Stimulated activated CD8-positive, alpha-beta memory T cell treated with anti-CD3 and anti-CD28 coated beads, Interleukin-2, amount 100 ng/mL, for 1 hour (primary cell): ENCODE measurements around the gene KIF6.
"Not testable (repeated sequence)": the region's sequence is repeated elsewhere in the genome, so short reads cannot be mapped to it uniquely, and the experiment has no call there.

Experiments used
- DNase-seq, 2 donors: peaks; one replicate each; pipeline ENCODE4 v3.0.0-alpha.2; 2020; ENCODE audit warnings: low read depth in 2 of 2

Gene KIF6

DNA sequence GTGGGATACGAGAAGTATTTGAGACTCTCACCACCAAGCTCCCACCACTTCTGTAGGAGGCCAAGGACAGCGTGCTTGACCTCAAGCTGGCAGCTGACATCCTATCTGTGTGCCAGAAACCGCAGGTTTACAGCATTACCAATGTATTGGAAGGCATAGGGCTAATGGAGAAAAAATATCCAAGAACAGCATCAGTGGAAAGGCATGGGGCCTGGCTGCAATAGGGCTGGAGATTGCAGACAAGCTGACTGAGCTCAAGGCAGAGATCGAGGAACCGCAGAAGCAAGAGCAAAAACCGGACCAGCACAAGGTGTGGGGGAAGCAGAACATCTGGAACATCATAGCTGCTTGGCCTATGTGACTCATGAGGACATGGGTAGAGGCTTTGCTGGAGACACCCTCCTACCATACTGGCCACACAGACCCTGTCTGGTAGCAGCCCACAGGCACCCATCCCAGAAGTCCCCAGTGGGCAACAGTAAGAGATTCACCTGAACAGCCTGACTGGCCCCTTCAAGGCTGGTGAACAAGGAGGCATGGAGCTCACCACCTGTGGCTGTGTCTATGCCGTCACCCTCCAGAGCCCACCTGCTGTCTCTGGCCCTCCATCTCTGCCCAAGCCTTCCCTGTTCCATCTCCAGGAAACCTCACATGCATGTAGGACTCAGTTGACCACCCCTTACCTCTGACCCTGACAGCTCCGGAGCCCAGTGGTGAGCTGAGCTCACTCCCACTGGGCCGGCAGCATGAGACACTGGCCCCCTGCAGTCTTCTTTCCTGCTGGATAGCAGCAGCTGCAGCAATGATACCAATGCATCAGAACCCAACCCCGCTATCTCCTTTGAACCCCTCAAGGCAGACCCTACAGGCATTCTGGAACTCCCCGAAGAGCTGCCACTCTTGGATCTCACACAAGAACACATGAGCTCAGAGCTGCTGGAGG is 171.1 kb downstream of the KIF6 start:
- no peak for DNase-seq

DNA sequence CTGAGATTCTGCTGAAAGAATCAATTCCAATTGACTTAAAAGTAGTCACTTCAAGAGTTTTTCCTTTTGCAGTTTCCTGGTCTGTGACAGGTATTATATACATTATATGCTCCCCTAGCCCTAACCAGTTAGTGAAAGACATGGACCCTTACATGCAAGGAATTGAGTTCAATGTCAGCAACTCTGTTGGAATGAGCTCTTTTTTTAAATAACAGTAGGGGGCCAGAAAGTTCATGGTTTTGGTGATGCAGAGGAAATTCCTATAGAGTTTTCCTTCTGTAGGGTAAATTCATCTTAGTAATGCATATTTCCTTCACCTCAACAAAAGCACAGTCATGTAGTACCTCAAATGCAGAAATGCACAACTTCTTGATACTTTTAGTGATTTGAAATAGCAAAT is 172.2 kb downstream of the KIF6 start:
- no peak for DNase-seq

DNA sequence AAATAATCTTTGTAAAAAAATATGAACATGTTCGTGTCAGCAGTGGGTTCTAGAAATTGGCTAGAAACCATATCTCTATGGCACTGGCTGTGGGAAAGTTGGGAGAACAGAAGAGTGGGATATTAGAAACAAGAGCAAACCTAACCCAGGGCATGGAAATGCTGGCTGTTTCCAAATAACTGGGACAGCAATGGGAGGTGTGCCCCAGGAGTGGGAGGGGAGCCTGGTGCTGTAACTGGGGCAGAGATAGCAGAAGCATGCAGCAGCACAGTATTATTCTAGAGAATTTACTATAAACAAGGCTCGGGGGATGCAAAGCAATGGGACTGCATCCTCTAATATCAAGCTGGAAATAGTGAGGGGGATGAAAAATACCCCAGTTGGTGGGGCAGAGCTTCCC is 175.0 kb downstream of the KIF6 start:
- DNase-seq: no peak

DNA sequence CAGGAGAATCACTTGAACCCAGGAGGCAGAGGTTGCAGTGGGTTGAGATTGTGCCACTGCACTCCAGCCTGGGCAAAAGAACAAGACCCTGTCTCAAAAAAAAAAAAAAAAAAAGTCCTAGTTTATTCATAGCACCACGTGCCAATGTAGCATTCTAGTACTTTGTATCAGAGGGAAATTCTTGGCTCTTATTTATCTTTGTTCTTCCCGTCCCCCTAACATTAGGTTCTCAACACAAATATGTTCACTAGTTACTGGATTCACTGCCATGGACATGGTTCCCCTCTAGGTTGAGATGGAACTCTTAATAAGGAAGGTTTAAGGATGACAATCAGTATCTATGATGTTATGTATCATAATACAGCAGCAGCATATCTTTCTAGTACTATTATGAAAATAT is 178.5 kb downstream of the KIF6 start:
- no peak for DNase-seq

DNA sequence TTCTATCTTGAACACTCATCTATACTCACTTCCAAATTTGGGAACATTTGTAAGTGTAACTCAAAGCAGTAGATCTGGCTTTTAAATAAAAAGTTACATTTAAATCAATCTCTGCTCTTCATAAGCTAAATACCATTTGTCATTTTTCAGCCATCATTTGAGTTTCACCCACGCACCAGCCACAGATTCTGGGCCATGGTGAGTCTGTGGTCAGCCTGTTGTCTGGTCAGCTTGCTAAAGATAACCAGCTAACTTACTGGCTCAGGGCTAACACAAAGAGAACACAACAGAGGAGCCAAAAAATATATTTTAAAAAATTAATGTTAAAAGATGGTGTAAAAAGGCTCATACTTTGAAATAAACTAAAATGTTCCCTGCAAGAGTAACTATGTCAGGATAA is 181.3 kb downstream of the KIF6 start:
- no peak for DNase-seq

DNA sequence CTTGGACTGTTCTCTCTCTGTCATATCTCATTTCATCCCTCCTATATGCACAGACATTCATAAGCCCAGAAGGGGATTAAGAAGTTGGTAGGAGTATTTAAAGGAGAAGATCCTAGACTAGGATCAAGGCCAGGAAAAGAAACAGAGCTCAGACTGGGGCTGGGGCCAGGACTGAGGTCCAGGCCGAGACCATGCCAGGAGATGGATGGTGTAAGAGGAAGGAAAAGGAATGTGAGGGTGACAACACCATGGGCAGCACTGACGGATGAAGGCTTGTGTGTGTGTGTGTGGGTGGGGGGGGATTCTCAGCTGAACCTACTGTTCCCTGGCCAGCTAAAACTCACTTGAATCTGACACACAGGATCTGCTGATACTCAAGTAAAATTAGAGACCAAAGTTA is 182.1 kb downstream of the KIF6 start:
- no peak for DNase-seq

DNA sequence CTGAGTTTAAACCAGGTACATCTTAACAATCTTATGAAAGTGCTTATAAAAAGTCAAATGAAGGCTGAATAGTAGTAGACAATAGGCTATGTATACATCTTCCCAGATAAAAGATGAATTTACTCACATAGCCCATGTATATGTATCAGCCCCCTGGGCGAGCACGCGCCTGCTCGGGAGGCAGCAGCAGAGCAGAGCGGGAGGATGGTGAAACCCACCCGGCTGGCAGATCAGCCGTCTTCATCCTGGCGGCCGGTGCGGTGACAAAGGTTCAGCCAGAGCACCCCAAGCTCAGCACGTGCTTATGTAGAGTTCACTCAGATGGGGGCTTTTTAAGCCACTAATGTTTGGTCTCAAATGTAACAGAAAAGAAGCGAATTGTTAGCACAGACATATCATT is 184.8 kb downstream of the KIF6 start:
- no peak for DNase-seq

DNA sequence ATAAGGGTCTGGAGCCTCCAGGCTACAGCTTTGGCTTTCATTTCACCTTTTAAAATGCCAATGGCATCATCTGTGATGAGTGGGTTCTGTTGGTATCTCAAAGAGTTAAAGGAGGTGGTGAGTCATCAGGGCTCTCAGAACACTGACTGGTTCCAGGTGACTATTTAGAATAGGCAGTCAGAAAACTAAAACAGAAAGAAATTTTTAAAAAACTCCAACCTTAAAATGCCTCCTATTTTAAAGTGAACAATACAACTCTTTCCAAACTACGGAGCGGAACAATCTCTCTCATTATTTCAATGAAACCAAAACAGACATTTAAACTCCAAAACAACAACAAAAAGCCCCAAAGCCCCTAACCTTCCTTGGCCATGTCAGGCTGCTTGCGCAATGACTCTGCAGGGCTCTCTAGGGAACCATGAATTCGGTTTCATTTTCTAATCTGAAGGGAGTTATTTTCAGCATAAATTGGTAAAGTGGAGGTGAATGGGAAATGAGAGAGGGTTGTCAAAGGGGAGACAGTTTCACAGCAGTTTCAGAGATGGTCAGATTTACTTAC is 194.9 kb downstream of the KIF6 start:
- no peak for DNase-seq

DNA sequence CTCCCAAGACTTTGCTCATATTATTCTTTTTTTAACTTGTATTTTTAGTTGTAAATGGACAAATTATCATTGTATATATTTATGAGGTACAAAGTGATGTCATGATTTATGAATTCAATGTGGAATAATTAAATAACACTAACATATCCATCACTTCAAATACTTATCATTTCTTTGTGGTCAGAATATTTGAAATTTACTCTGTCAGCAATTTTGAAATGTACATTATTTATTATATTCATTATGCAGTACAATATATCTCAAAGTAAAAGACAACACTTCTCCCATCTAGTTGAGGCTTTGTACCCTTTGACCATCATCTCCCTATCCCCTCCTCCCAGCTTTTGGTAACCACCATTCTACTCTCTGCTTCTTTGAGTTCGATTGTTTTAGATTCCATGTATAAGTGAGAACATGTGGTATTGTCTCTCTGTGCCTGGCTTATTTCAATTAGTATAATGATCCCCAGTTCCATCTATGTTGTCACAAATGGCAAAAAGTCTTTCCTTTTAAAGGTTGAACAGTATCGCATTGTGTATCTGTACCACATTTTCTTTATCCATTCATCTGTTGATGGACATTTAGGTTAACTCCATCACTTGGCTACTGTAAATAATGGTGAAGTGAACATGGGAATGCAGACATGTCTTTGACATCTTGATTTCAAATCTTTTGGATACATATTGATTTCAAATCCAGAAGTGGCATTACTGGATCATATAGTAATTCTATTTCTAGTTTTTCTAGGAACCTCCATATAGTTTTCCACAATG is 197.2 kb downstream of the KIF6 start:
- DNase-seq: no peak

DNA sequence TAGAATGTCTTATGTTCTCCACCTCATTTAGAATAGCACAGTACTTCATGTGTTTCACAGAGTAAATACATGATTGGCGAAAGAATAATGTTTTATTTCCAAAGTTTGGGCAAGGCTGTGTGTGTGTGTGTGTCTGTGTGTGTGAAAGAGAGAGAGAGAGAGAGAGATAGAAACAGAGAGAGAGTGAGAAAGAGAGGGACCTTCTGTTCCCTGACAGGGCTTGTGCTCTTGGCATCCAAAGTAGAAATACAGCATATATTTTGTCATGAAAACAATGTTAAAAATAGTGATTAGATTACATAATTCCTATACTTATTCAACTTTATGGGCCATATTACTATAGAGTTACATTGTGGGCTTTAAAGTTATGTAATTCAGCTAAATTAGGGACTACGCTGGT is 201.2 kb downstream of the KIF6 start:
- no peak for DNase-seq

DNA sequence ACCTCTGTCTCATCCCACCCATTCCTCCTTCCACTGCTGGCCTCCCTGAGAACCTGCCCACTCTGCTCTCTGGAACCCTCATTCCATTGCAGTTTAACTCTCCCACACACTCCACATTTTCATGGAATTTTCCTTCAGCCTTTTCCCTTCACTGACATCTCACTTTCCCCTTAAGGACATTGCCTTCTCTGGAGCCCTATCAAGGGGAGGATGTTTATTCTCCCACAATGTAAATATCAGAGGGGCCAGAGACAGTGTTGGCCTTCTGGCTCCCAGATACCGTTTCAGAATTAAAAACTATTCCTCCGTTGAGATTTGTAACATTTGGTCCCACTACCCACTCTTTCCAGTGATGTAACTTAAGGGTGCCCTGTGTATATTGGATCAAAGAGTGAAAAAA is 203.2 kb downstream of the KIF6 start:
- DNase-seq: no peak

DNA sequence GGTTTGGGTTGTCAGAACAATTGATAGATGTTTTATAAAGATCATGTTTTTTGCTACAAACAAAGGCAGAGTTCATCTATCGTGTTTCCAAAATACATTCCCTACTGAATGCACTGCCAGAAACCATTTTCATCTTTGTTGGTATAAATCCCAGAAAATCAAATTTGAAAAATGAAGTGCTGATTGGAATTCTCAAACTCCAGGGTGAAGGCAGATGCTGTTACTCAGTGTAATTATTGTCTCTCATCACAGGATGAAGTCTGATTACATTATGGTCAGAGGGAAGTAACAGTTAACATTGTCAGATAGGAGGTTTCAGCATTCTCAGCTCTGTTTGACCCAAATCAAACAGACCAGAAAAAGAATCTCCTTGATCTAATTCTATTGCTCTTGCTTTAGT is 204.3 kb downstream of the KIF6 start:
- DNase-seq: no peak

DNA sequence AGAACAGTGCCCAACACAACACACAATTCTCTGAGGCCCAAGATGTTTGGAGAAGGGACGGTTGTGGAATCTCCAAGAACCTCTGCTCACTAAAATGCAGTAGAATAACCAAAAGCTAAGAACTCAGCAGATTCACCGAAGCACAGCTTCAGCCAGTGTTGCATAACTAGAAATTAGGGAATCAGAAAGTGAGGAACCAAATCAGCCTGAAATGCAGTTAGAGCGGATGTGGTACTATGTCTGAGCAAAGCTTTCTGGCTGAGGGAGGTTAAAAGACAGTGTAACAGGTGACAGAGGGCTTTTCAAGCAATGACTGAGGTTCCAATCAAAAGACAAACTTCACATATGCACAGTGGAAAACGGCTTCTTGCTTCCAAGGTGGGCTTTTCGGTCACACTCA is 204.8 kb downstream of the KIF6 start:
- no peak for DNase-seq

DNA sequence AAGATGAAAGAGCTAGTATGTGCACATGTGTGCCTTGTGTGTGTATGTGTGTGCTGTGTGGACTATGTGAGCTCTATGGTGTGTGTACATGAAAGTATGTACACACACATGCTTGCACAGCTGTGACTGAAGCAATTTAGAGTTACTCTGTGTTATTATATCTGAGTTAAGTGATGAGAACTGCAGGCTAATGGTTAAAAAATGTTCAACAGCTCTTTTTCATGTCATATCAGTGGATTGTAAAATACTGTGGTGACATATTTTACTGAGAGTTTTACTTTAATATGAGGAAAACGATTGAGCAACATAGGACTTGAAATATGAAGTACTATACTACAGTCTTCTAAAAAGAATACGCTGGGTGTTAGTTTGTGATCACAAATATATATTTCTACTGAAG is 207.0 kb downstream of the KIF6 start:
- no peak for DNase-seq

DNA sequence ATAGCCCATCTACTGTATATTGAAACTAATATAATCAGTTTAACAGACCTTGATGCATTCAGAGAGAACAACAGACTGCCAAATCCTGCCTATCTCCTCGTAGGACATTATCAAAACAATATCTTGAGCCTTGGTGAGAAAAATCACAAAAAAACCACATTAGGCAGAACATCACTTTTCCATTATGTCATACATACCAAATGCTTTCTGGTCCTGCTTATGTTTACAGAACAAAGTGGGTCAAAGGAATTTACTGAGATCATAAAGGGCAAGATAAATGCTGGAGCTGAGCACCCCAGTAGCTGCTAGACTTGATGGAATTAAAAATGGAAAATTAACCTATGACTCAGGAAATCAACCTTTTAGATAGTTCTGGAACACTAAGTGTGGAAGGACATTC is 207.5 kb downstream of the KIF6 start:
- no peak for DNase-seq

DNA sequence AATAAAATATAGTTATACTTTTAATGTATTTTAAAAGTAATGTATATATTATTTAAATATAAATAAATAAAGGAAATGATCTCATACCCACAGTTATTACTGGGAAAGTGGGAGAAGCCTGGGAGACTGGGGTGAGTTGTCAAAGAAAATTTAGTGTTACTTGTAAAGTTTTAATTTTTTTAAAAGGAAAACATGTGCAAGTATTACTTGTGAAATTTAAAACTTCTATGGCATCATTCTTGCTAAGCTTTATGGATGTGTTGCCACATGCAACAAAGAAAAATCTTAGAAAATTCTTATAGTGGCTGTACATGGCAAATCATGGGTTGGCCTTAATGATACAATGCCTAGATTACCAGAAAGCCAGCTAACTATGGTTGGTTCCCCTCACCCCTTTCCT is 208.7 kb downstream of the KIF6 start:
- no peak for DNase-seq

DNA sequence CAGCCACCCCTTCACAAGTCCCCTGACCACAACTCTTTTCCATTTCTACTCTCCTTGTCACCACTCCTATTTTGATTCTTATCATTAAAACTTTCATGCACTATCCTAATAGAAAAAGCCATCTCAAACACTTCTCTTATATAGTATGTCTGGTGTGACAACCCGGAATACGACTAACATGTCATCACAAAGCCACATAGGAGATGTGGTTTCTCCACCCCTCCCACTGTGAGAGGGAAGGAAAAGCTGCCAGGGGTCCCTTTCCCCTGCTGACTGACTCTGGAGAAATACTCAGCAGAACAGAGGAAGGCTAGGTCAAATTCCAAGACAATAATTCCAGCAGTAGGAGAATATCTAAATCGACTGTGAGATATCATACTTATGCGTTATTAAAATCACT is 209.7 kb downstream of the KIF6 start:
- no peak for DNase-seq

DNA sequence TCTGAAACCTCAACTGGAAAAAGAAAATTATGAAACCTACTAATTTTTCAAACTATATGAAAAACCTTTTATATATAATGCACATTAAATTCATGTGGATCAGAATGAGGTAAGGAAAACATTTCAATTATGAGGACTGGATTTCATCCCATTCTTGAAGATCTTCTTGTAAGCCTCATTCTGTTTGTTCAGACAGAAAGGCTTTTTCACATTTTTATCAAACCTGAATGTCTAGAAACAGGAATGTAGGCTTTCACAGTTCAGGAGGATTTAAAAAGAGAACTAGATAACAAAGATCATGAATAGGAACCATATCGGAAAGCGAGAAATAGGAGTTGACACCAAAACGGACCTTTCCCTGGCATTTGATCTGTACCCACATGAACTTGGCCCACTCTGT is 210.2 kb downstream of the KIF6 start:
- no peak for DNase-seq

DNA sequence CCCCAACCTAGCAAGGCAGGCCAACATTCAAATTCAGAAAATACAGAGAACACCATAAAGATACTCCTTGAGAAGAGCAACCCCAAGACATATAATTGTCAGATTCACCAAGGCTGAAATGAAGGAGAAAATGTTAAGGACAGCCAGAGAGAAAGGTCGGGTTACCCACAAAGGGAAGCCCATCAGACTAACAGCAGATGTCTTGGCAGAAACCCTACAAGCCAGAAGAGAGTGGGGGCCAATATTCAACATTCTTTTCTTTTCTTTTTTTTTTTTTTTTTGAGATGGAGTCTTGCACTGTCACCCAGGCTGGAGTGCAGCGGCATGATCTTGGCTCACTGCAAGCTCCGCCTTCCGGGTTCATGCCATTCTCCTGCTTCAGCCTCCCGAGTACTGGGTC is 215.4 kb downstream of the KIF6 start:
- DNase-seq: not testable (repeated sequence)

DNA sequence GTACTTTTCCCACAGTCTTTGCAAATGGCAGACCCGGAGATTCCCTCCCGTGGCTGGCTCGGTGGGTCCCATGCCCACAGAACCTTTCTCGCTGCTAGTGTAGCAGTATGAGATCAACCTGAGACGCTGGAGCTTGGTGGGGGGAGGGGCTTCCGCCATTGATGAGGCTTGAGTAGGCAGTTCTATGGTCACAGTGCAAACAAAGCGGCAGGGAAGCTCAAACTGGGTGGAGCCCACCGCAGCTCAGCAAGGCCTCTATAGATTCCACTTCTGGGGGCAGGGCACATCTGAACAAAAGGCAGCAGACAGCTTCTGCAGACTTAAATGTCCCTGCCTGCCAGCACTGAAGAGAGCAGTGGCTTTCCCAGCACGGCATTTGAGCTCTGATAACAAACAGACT is 216.7 kb downstream of the KIF6 start:
- DNase-seq: no peak

DNA sequence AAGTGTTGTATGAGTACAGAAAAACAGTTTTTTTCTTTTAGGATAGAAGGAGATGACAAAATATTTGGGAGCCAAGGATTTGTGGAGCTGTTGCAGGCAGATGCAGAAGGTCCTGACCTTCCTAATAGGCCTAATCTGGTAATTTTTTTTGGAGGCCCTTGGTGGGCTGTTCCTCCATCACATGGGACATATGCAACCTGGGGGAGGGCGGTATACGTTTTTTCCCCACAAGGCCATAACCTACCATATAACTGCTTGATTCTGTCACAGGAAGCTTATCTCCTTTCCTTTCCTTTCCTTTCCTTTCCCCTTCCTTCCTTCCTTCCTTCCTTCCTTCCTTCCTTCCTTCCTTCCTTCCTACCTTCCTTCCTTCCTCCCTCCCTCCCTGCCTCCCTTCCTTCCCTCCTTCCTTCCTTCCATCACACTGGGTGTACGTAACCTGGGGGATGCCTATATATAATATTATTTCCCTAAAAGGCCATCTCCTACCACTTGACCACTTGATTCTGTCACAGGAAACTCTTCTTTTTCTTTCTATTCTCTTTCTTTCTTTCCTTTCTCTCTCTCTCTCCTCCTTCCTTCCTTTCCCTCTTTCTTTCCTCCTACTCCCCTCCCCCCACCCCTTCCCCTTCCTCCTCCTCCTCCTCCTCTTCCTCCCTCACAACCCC is 217.7 kb downstream of the KIF6 start:
- no peak for DNase-seq

DNA sequence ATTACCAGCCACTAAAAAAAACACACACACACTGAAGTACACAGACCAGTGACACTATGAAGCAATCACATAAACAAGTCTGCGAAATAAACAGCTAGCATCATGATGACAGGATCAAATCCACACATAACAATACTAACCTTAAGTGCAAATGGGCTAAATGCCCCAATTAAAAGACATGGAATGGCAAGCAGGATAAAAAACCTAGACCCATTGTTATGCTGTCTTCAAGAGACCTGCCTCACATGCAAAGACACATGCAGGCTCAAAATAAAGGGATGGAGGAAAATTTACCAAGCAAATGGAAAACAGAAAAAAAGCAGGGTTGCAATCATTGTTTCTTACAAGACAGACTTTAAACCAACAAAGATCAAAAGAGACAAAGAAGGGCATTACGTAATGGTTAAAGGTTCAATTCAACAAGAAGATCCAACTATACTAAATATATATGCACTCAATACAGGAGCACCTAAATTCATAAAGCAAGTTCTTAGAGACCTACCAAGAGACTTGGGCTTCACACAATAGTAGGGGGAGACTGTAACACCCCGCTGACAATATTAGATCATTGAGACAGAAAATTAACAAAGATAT is 222.7 kb downstream of the KIF6 start:
- not testable (repeated sequence) for DNase-seq
